ENCODE results near the gene PLXNB2.

The PLXNB2 gene

GRCh38 chr22:50311606-50312351 lies 4.3 kb upstream of the PLXNB2 start:
- DNase-seq: no peak

DNA sequence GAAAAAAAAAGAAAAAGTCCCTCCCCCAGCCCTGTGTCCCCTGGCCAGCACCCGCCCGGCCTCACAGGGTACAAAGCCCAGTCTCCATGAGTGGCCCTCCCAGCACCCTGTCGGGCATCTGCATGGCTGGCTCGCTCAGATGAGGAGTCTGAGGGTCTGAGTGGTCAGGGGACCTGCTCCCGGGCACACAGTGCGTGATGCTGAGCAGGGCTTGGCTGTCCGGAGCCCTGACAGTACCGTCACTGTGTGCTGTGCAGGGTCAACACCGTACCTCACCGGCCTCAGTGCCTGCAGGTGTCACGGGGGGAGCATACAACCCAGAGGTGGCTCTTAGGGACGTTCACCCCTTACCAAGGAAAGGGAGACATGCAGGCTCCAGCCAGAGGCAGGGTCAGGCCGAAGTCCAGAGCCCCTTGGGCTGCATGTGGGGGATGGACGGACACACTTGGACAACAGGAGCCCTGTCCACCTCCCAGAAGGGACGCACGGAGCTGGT lies 3.6 kb upstream of the PLXNB2 start:
- DNase-seq: no peak

DNA sequence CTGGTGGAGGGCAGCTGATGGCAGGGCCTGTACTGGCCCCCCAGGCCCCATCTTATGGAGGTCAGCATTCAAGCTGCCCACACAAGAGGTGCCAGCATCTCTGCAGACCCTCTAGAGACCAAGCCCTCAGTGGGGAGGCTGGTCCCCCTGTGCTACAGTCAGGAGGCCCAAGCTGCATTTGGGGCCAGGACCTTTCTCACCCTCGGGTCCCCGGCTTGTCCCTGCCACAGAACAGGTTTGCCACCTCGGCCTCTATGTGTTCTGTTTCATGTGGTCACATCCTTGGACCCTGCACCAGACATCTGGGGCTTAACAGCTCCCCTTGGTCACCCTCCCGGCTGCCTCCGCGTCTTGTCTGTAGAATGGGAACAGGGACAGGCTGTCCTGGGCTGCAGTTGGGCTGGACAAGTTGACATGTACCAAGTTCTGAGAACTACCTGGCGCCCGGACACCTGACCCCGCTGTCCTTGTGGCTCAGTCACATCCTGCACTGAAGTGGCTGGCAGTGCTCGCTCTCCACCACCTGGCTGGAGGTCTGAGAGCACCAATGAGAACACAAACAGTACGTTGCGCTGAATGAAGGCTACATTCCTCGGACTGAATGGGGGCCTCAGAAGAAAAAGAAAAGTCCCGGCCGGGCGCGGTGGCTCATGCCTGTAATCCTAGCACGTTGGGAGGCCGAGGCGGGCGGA lies 2.7 kb upstream of the PLXNB2 start:
- DNase-seq: no peak

DNA sequence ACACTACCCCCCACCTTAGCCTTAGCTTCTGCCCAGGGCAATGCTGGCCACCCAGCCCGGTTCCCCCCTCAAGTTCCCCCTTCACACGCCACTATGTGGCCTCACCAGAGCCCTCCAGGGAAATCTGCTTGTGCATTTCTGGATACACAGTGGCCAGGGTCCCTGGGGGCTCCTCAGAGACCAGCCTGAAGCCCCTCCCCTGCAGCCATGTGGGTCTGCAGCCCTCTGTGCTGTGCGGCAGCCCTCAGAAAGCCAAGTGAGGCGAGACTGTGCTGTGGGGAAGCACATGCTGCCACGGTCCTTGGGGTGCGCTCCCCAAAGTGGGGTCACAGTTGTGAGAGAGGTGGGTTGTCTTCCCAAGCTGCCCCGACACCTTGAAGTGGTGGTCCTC lies 2.1 kb upstream of the PLXNB2 start:
- no peak for DNase-seq

GRCh38 chr22:50308986-50309600 lies 1.6 kb upstream of the PLXNB2 start:
- no peak for DNase-seq

DNA sequence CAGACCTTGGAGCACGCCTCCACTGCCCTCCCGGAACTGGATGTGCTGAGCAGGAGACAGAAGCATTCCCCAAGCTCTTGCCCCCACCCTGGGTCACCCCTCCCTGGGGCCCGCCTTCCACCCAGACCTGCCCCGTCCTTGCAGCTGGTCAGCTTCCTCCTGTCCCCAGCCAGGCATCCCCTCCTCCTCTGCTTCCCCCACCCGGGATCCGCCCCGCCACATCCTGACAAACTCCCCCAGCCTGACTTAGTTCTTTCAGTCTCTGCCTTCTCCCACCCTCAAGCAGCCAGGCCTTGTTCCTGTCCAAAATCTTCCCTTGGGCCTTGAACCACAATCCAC lies 1.1 kb upstream of the PLXNB2 start:
- no peak for DNase-seq

GRCh38 chr22:50307890-50308596 lies 597 bp upstream of the PLXNB2 start:
- no peak for DNase-seq

- no peak for DNase-seq
Observed at GRCh38 chr22:50305923-50306566, 1.4 kb downstream of the PLXNB2 start.

DNA sequence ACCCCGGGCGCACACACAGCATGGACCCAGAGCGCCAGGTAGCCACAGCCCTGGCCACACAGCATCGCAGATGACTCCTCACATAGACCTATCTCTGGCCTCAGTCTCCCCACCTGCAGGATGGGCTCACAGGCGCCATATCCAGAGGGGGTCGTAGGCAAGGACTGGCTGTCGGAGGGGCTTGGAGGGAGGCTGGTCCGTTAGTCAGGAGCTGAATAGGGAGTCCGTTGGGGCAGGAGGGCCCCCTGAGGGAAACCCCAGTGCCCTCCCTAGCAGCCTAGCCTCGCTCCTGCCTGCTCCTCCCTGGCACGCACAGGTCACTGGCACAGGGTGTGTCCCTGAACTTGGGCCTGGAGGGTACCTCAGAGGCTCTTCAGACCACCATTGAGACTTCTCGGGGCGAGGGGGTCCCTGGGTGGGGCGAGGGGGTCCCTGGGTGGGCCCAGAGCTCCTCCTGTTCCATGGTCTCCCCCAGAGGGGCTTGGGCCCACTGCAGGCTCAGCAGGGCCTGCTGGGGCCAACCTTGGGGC lies 2.0 kb downstream of the PLXNB2 start:
- no peak for DNase-seq

- DNase-seq: no peak
Observed at GRCh38 chr22:50304528-50305392, 2.7 kb downstream of the PLXNB2 start.

DNA sequence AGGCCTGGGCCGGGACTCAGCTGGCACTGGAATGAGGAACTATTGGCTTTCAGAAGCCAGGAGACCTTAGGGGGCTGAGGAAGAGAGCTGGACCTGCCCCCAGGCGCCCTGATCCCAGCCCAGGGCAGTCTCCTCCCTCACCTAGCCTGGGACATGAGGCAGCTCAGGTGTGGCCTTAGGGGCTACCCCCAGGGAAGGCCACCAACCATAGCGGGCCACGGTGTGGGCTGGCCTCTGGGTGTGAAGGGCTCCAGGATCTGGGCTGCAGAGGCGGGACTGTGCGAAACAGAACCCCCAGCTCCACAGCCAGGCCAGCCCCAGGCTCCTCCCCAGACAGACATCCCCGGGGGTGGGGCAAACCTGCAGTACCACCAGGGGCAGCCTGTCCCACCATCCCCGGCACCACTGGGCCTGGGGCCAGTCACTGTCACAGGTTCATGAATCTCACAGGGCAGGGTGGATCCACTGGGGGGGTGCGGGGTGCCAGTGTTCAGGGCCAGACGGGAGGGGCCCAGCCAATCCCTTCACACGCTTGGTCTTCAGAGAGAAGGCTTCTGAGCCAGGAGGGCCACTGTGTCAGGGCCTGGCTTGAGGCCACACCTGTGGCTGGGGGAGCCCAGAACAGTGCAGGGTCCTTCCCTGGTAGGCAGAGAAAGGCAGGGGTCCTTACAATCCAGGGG lies 3.5 kb downstream of the PLXNB2 start:
- no peak for DNase-seq

GRCh38 chr22:50303515-50303847 lies 4.0 kb downstream of the PLXNB2 start:
- no peak for DNase-seq

DNA sequence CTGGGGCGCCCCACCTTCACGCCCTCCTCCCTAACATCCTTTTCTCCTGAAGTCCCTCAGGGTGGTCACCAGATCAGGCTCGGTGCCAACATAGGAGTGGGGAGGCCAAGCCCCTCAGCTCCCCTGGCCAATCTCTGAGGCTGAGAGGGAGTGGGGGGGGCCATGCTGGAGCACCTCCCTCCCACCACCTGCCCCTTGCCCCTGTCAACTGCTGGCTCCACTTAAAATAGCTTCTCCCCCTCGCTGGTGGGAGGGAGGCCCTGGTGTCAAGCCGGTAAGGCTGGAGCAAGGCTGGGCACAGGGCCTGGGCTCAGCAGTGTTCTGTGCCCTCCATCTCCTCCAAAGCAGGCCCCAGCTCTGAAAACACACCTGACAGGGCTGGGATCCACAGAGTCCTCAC lies 4.9 kb downstream of the PLXNB2 start:
- DNase-seq: no peak

DNA sequence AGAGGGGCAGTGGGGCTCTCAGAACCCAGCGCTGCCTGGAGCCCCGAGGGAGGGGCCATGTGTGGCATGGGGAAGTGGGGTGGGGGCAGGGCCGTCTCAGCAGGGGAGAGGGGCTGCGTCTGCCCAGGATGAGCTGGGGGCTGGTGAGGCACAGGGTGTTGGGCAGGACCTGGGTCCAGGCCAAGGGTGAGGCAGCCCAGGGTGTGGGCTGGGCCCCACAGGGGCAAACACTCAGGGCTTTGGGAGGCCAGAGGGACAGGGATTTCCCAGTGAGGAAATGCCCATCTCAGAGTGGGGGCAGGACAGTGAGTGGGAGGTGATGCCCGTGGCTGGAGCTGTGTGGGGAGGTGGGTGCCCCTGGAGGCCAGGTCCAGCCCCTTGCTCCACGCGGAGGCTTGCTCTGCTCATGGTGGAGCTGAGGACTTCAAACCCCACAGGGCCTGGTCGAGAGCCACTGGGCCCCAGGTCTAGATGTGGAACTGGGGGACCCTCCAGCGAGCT lies 5.4 kb downstream of the PLXNB2 start:
- DNase-seq: no peak

GRCh38 chr22:50301581-50301991 lies 5.9 kb downstream of the PLXNB2 start:
- no peak for DNase-seq

- no peak for DNase-seq
Observed at GRCh38 chr22:50300620-50301257, 6.7 kb downstream of the PLXNB2 start.

DNA sequence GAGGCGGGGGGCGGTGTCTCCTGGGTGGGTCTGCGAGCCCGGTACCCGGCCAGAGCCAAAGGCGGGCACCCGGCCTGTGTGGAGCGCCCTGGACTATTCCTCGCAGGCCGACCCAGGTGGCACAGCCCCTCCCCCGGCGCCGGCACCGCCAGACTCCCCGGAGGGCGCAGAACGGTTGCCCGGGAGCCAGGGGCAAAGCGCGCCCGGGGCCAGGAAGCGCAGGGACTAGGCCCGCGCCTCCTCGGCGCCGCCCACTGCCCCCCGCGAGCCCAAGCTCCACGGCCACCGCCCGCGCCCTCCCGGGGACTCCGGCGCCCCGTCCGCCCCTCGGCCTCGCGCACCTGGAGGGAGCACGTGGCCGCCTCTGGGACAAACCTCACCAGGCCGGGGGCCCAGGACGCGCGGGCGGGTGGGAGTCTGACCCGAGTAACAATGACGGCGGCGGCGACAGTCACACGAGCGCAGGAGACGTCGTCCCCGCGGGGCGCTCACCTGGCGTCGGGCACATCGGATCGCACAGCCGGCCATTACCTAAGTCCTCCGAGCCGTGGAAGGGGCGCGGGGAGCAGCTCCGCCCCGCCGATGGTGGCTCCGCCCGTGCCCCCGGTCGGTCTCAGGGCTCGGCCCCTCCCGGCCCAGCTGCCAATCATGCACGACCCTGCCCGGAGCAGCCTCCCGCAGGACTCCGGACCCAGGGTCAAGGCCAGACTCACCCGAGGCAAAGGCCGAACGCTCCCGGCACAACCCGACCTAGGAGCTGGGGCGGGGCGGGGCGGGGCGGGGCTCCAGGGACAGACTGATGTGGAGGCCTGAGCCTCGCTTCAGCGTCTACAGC lies 7.4 kb downstream of the PLXNB2 start:
- DNase-seq: no peak

DNA sequence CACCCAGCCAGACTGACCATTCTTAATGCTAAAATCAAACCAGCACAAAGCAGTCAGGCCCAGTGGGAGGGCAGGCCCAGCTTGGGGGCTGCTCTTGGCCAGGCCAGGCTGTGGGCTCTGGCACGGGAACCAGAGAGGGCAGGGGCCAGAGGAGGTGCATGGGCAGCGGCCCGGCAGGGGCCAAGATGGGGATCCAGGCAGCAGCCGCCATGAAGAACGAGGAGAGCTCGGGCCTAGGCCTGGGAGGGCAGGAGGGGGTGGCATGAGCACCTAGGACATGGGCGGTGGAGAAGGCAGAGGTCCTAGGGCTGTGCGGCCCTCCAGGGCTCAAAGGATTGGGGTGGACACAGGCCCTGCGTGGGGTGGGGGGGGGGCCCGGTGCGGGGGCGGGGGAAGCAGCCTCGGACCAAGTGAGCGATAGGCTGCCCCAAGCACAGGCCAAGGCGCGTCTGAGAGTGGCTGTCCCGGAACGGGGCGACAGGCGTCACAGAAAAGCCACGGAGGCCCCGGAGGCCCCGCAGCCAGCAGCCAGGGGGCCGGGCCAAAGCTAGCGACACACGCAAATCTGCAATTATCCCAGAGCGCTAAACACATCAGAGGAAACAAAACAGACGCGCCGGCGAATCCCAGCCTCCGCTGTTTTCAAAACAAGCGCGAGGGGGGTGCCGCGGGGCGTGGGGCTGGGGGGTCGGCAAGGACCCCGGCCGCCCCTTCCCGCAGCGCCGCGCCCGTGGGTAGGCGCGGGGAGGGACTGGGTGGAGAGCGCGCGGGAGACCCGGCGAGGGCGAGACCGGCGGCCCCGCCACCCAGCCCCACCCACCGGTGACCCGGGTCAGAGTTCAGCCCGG lies 8.3 kb downstream of the PLXNB2 start:
- no peak for DNase-seq

DNA sequence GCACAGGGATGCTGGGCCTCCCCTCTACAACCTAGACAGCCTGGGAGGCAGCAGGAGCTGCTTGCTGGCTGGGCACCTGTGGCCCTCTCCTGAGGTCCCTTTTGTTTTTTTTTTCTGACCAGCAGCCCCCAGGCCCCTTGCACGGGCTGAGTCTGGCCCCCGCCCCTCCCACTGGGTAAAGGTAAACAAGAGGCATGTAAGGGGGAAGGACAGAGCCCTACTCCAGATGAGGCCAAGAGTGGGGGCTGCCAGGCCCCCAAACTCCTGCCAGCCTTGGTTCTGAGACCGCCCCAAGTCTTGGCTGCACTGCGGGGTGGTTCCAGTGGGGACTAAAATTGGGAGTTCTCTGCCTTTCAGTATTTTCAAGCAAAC lies 9.2 kb downstream of the PLXNB2 start:
- no peak for DNase-seq
